CD8-positive, alpha-beta memory T cell (primary cell): ENCODE data around the gene SPRY1. TPM values are rescaled to one million over a fixed set of nuclear protein-coding genes. Genes with fewer than 3 reads are reported as not detected.

Source experiments
- CTCF ChIA-PET: fragments of 350-600 bp; sonication (Branson Sonifier 250); formaldehyde crosslinking; loops from one replicate; lab custom pipeline; 2021; ENCODE audit warnings: antibody characterized with exemption; lab: Charles Lee
- POLR2A ChIA-PET: fragments of 350-600 bp; sonication (Branson Sonifier 250); formaldehyde crosslinking; loops from one replicate; lab custom pipeline; 2021; ENCODE audit warnings: antibody characterized with exemption; lab: Charles Lee
- DNase-seq, 5 donors: peaks; one replicate each; pipeline versions ENCODE4 v3.0.0 to v3.0.0-alpha.2; 2020 to 2022; ENCODE audit warnings: mixed read lengths in 1 of 5
- H3K27ac ChIP-seq: one replicate; pipeline ENCODE4 v1.7.0; 2013; ENCODE audit warnings: low read depth, mild to moderate bottlenecking, low read length, moderate library complexity
- H3K27me3 ChIP-seq: 2 replicates; pipeline ENCODE4 v1.7.0; 2013; ENCODE audit warnings: low read length, mild to moderate bottlenecking; ENCODE audit not compliant: insufficient read depth, poor library complexity, severe bottlenecking
- H3K36me3 ChIP-seq: 2 replicates; pipeline ENCODE4 v1.7.0; 2013; ENCODE audit warnings: mild to moderate bottlenecking, low read length, moderate library complexity; ENCODE audit not compliant: insufficient read depth
- H3K4me1 ChIP-seq: 2 replicates; pipeline ENCODE4 v1.7.0; 2013; ENCODE audit warnings: mild to moderate bottlenecking, low read length, moderate library complexity; ENCODE audit not compliant: insufficient read depth
- H3K4me3 ChIP-seq: 2 replicates; pipeline ENCODE4 v1.7.0; 2013; ENCODE audit warnings: mild to moderate bottlenecking, low read length
- H3K9me3 ChIP-seq: 2 replicates; pipeline ENCODE4 v1.7.0; 2013; ENCODE audit warnings: mild to moderate bottlenecking, low read length
- H3K27ac Mint-ChIP-seq, 8 donors: one replicate each; pipeline ENCODE4 v1.8.0; 2020 to 2021; ENCODE audit warnings: mixed read lengths in 8 of 8, mild to moderate bottlenecking in 6 of 8, inconsistent platforms in 3 of 8, moderate library complexity in 3 of 8
- H3K27me3 Mint-ChIP-seq, 2 donors: one replicate each; pipeline ENCODE4 v1.8.0; 2020 to 2021; ENCODE audit warnings: mixed read lengths in 2 of 2, mild to moderate bottlenecking in 1 of 2, moderate library complexity in 1 of 2
- H3K36me3 Mint-ChIP-seq, 3 donors: one replicate each; pipeline ENCODE4 v1.8.0; 2020 to 2021; ENCODE audit warnings: mixed read lengths in 3 of 3, inconsistent platforms in 1 of 3, mild to moderate bottlenecking in 1 of 3
- H3K4me1 Mint-ChIP-seq, 3 donors: one replicate each; pipeline ENCODE4 v1.8.0; 2020 to 2021; ENCODE audit warnings: mixed read lengths in 3 of 3, inconsistent platforms in 1 of 3, mild to moderate bottlenecking in 1 of 3
- H3K4me3 Mint-ChIP-seq, 7 donors: one replicate each; pipeline ENCODE4 v1.8.0; 2020 to 2021; ENCODE audit warnings: mixed read lengths in 7 of 7, mild to moderate bottlenecking in 6 of 7, moderate library complexity in 4 of 7, inconsistent platforms in 2 of 7
- H3K9me3 Mint-ChIP-seq, 5 donors: one replicate each; pipeline ENCODE4 v1.8.0; 2020 to 2022; ENCODE audit warnings: mixed read lengths in 5 of 5, mild to moderate bottlenecking in 3 of 5, moderate library complexity in 2 of 5, inconsistent platforms in 1 of 5
- polyA plus RNA-seq: library from polyadenylated mRNA; unstranded; fragments of 300-500 nt; fragmentation: Illumina TruSeq; gene quantifications from one replicate; pipeline ENCODE4 v1.2.3, GENCODE V29; 2021
- total RNA-seq, 2 experiments: library from RNA; stranded (reverse); gene quantifications; one replicate each; pipeline ENCODE4 v1.2.3, GENCODE V29; 2021

SPRY1 gene
- total and polyA plus RNA-seq, 3 experiments from 2014 or later = 27.2 to 40.8 (median 40.6) TPM

DNA sequence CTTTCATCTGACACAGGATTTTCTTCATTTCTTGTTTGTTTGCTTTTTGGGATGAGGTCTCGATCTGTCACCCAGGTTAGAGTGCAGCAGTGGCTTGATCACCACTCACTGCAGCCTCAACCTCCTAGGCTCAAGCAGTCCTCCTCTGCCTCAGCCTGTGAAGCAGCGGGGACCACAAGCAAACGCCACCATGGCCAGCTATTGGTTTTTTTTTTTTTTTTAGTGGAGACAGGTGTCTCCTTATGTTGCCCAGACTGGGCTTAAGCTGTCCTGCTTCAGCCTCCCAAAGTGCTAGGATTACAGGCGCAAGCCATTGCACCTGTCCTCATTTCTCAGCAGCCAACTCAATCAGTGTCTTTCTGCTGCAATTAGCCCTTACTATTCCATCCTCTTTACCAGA, 10.3 kb downstream of the SPRY1 start:
- Mint-ChIP-seq H3K27me3 (peaks cover 5 to 12% of the 10 kb centered on the region in 2 donors), H3K4me1 (peaks cover 5 to 14% (median 8%) of the 10 kb centered on the region in 3 donors), H3K36me3 (peaks cover 2 to 11% (median 3%) of the 10 kb centered on the region in 3 donors), H3K9me3 (no peaks in the 10 kb centered on the region), H3K4me3 (no peak overlapping the region), H3K27ac (peak overlapping the region in 2 of 8 donors; percentile 1 to 32)
- Histone ChIP-seq H3K9me3 (no peaks in the 10 kb centered on the region), H3K36me3 (no peaks in the 10 kb centered on the region), H3K27ac (no peak overlapping the region), H3K4me1 (no peaks in the 10 kb centered on the region), H3K4me3 (no peak overlapping the region), H3K27me3 (no peaks in the 10 kb centered on the region)
- ChIA-PET CTCF (interaction anchor here (1.0 kb wide), 1 partner anchor 10 kb away, joined by 3 read pairs; the partner anchor contains the start of gene SPRY1), POLR2A (no interaction called here)
- no peak for DNase-seq

DNA sequence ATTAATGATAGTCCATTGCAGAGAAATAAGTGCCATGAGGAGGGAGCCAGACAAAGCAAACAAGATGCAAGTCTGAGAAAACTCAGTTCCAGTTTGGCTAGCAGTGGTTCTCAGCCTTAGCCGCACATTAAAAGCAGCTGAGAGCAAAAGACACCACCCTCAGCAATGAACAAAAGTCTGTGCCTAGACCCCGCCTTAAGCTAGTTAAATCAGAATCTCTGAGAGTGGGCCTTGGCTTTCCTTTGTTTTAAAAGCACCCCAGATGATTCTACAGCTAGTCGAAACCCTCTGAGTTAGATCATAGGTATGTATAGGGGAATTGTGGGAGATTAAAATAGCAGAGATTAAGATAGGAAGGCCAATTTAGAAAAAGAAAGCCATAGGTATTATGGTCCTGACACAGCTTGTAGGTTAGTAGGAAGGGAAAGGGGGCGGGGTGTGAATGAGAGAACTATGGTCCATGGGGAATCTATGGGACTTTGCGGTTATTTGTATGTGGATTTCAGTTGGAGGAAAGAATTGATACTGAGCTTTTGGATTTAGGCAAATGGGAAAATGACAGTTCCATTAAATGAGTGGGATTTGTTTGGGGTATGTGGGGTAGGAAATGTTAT, 12.0 kb downstream of the SPRY1 start:
- POLR2A ChIA-PET = no interaction called here
- CTCF ChIA-PET = interaction anchor here (0.8 kb wide), 1 partner anchor 11 kb away, joined by 3 read pairs; no protein-coding TSS in a partner anchor
- Mint-ChIP-seq H3K4me3 (no peak overlapping the region), H3K36me3 (peaks cover 0 to 1% (median 0%) of the 10 kb centered on the region in 3 donors), H3K27ac (peak overlapping the region in 1 of 8 donors; percentile 36), H3K4me1 (peaks cover 19 to 27% (median 22%) of the 10 kb centered on the region in 3 donors), H3K9me3 (no peaks in the 10 kb centered on the region), H3K27me3 (peaks cover 3% of the 10 kb centered on the region in 2 donors)
- Histone ChIP-seq H3K9me3 (no peaks in the 10 kb centered on the region), H3K4me3 (no peak overlapping the region), H3K27me3 (no peaks in the 10 kb centered on the region), H3K36me3 (no peaks in the 10 kb centered on the region), H3K27ac (no peak overlapping the region), H3K4me1 (no peaks in the 10 kb centered on the region)
- no peak for DNase-seq

DNA sequence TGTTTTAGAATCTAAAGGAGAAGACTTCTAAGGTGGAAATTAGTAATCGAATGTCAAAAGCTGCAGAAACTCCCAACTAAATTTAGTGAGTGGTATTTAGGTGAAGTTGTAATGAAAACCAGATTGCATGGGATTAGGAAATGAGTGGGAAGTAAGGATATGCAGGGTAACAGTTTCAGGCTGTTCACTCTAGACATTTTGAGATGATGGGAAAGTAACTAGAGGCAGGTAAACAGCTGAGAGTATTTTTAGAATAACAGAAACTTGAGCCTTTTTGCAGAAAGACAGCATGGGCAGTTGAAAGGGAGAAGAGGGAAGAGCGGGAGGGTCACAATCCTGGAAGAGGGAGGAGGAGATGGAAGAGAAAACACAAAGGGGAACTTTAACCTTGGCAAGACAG, 12.7 kb downstream of the SPRY1 start:
- Mint-ChIP-seq H3K4me3 (no peak overlapping the region), H3K4me1 (peaks cover 19 to 30% (median 22%) of the 10 kb centered on the region in 3 donors)
- POLR2A ChIA-PET = interaction anchor here (1.0 kb wide), 1 partner anchor 15 kb away, joined by 3 read pairs; no protein-coding TSS in a partner anchor

DNA sequence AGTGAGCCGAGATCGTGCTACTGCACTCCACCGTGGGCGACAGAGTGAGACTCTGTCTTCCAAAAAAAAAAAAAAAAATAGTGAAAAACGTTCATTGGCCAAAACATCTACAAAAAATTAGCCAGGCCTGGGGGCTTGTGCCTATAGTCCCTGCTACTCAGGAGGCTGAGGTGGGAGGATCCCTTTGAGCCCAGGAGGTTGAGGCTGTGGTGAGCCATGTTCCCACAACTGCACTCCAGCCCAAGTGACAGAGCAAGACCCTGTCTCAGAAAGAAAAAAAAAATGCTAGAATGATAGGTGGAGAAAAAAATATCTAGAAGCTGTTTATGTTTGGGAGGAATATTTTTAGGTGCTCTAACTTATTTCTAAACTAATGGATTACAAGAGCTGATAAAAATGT, 14.9 kb downstream of the SPRY1 start:
- Mint-ChIP-seq H3K36me3 (no peaks in the 10 kb centered on the region), H3K4me3 (peak overlapping the region in 2 of 7 donors; percentile 14 to 47), H3K27me3 (peaks cover 0 to 3% of the 10 kb centered on the region in 2 donors), H3K9me3 (no peaks in the 10 kb centered on the region), H3K4me1 (peaks cover 26 to 33% (median 31%) of the 10 kb centered on the region in 3 donors), H3K27ac (peak overlapping the region in 5 of 8 donors; percentile 34 to 90 (median 84))
- no peaks in the 10 kb centered on the region for H3K4me1 ChIP-seq
- no peaks in the 10 kb centered on the region for H3K27me3 ChIP-seq
- CTCF ChIA-PET = interaction anchor here (1.0 to 1.7 kb wide), 3 partner anchors 12 to 153 kb away, joined by 3 to 4 read pairs (median 3); partner anchors contain the start of gene SPRY1
- POLR2A ChIA-PET = no interaction called here
- no peaks in the 10 kb centered on the region for H3K9me3 ChIP-seq
- DNase-seq = no peak
- no peaks in the 10 kb centered on the region for H3K36me3 ChIP-seq
- H3K4me3 ChIP-seq = no peak overlapping the region
- H3K27ac ChIP-seq = no peak overlapping the region

More for the DNA sequence above, 12.7 kb downstream of the SPRY1 start:
- no peaks in the 10 kb centered on the region for H3K36me3 Mint-ChIP-seq
- H3K27ac Mint-ChIP-seq = no peak overlapping the region
- DNase-seq = no peak
- Histone ChIP-seq H3K9me3 (no peaks in the 10 kb centered on the region), H3K27me3 (no peaks in the 10 kb centered on the region), H3K4me1 (no peaks in the 10 kb centered on the region), H3K36me3 (no peaks in the 10 kb centered on the region), H3K27ac (no peak overlapping the region), H3K4me3 (no peak overlapping the region)
- CTCF ChIA-PET = interaction anchor here (0.8 kb wide), 1 partner anchor 11 kb away, joined by 3 read pairs; no protein-coding TSS in a partner anchor
- H3K27me3 Mint-ChIP-seq = peaks cover 0 to 3% of the 10 kb centered on the region in 2 donors
- no peaks in the 10 kb centered on the region for H3K9me3 Mint-ChIP-seq

DNA sequence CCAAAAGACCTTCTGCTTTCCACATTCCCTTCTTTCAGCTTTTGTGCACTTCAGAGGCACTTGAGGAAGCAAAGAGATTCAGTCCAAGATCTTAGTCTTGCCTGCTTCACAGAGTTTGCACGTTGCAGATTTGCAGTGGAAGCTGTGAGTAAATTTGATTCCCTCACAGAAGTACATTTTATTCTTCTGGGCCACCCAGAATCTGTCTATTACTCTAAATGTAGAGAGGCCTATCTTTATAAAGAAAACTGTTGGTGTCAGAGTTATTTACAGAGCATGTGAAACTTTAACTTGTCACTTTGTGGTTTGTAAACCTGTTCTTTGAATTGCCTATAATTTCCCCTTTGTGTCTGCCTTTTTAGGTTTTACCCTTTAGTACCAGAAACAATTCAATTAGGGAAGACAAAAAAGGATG, 15.5 kb downstream of the SPRY1 start:
- Mint-ChIP-seq H3K27me3 (no peaks in the 10 kb centered on the region), H3K4me3 (peak overlapping the region in 5 of 7 donors; percentile 22 to 75 (median 44)), H3K4me1 (peaks cover 29 to 38% (median 37%) of the 10 kb centered on the region in 3 donors), H3K27ac (peak overlapping the region in 7 of 8 donors; percentile 49 to 90 (median 84)), H3K9me3 (no peaks in the 10 kb centered on the region), H3K36me3 (no peaks in the 10 kb centered on the region)
- no peak overlapping the region for H3K27ac ChIP-seq
- DNase-seq = no peak
- no peaks in the 10 kb centered on the region for H3K4me1 ChIP-seq
- CTCF ChIA-PET = interaction anchor here (1.0 to 1.7 kb wide), 3 partner anchors 13 to 153 kb away, joined by 3 to 4 read pairs (median 3); partner anchors contain the start of gene SPRY1
- no peaks in the 10 kb centered on the region for H3K27me3 ChIP-seq
- no peaks in the 10 kb centered on the region for H3K36me3 ChIP-seq
- H3K4me3 ChIP-seq = no peak overlapping the region
- POLR2A ChIA-PET = no interaction called here
- H3K9me3 ChIP-seq = no peaks in the 10 kb centered on the region

DNA sequence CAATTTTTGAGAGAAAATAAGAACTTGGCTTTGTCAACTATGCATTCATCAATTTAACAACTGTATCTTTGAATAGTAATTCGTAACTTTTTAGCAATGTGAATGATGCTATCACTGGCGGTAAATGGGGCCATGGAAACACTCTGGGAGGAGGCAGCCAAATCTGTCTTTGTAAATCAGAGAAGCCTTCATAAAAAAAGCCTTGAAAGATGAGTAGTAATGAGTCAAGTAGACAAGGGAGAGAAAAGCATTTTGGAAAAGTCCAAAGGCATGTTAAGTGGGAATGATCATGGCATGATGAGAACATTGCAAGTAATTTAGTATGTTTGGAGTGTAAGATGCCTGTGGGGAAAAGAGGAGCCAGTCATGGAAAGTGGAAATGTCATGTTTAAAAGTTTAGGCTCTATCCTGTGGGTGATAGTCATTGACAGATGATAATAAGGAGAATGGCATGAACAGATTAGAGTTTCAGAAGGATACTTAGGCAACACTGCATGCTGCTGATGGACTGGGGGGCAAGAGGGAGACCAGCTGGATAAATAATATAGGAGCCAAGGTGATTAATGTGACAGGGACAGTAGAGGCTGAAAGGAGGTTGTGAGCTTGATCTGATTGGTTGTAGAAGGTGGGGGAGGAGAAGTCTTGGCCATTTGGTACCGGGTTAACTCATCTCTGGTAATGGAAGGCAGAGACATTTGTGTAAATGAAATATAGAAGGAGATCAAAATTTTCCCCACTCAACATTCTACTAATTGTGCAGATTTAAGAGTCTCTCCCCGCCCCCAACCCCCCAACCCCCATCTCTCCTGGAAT, 16.3 kb downstream of the SPRY1 start:
- no peaks in the 10 kb centered on the region for H3K9me3 Mint-ChIP-seq
- H3K27me3 Mint-ChIP-seq = no peaks in the 10 kb centered on the region
- H3K4me3 Mint-ChIP-seq = peak overlapping the region in 6 of 7 donors; percentile 5 to 75 (median 14)
- DNase-seq = no peak
- peak overlapping the region in 7 of 8 donors; percentile 34 to 90 (median 66) for H3K27ac Mint-ChIP-seq
- H3K36me3 ChIP-seq = no peaks in the 10 kb centered on the region
- no peaks in the 10 kb centered on the region for H3K27me3 ChIP-seq
- ChIA-PET CTCF (interaction anchor here (1.7 kb wide), 1 partner anchor 14 kb away, joined by 3 read pairs; no protein-coding TSS in a partner anchor), POLR2A (no interaction called here)
- H3K27ac ChIP-seq = no peak overlapping the region
- H3K36me3 Mint-ChIP-seq = no peaks in the 10 kb centered on the region
- no peaks in the 10 kb centered on the region for H3K4me1 ChIP-seq
- H3K4me3 ChIP-seq = no peak overlapping the region
- peaks cover 35 to 44% (median 43%) of the 10 kb centered on the region in 3 donors for H3K4me1 Mint-ChIP-seq
- no peaks in the 10 kb centered on the region for H3K9me3 ChIP-seq

DNA sequence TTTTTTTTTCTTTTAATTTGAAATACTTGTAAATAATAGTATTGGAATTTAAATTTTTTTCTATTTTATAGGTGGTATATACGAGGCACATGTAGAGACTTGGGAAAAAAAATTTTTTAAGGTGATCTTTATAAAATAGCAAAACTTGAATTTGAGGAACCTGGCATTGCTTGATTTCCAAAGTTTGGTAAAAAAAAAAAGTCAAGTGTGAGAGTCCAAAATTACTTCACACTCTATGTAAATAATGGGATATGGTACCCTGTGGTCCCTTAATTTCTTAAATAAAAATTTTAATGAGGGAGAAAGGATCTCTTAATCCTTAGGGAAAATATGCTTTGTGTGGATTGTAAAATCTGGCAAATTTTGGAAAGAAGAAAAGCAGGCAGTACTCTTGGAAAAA, 19.0 kb downstream of the SPRY1 start:
- peaks cover 48 to 63% (median 56%) of the 10 kb centered on the region in 3 donors for H3K4me1 Mint-ChIP-seq
- no peak for DNase-seq
- H3K9me3 Mint-ChIP-seq = no peaks in the 10 kb centered on the region
- CTCF ChIA-PET = no interaction called here
- no peaks in the 10 kb centered on the region for H3K27me3 Mint-ChIP-seq
- Histone ChIP-seq H3K9me3 (no peaks in the 10 kb centered on the region), H3K27me3 (no peaks in the 10 kb centered on the region), H3K4me3 (no peak overlapping the region), H3K4me1 (no peaks in the 10 kb centered on the region), H3K27ac (no peak overlapping the region), H3K36me3 (no peaks in the 10 kb centered on the region)
- H3K36me3 Mint-ChIP-seq = no peaks in the 10 kb centered on the region
- POLR2A ChIA-PET = no interaction called here
- H3K4me3 Mint-ChIP-seq = peak overlapping the region in 3 of 7 donors; percentile 1 to 47 (median 30)
- peak overlapping the region in 2 of 8 donors; percentile 31 to 91 for H3K27ac Mint-ChIP-seq
